Measurements from ENCODE around the gene GPR83. TPM values are rescaled to one million over a fixed set of nuclear protein-coding genes. Genes with fewer than 3 reads are reported as not detected.

The GPR83 gene
- total RNA-seq, result 0.10 TPM

DNA sequence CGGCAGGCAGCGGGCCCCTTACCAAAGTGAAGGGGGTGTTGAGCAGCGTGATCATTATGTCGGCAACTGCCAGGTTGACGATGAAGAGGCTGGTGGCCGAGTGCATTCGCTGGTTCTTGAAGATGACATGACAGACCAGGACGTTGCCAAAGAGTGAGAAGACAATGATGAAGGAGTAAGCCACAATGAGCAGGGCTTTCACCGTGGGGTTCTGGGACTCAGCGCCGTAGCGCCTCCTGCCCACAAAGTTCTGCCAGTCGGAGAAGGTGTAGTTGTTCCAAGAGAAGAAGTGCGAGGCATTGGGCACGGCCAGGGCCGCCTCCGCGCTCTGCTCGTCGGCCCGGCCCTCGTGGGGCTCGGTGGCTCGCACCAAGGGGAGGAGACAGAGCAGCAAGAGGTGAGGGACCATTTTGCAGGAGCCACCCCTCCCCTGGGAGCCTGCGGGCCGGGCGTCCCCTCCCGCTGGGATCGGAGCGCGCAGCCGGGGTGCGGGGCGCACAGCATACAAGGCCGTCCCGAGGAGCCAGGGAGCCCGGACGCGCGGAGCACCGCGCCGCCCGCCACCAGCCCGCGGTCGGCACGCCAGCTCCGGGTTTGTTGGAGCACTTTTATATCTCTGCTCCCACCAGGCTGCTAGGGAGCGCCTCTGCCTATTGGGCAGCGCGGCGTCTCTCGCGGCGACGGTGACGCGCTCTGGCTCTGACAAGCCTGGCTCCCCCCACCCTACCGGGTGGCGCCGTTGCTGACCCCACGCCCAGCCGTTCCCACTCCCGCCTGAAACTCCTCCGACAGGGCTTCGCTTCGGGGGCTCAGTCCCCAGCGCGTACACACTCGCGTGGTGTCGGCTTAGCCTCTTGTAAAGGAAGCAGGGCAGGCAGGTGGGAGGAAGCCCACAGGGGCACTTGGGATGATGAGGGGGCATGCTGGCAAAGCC is at the start of gene GPR83:
GPR83 (minus strand) TSS at position 581 of the 934 bp plus-strand sequence; CDS start at position 409, 172 bp downstream.
- no peak within 1 kb of the TSS for H3K4me3 ChIP-seq (ENCODE audit: low read length)
- H3K4me1 ChIP-seq (ENCODE audit: insufficient read depth, low read length), result no peaks in the 10 kb centered on the region
- H3K9me3 ChIP-seq (ENCODE audit: low read depth, low read length), result peaks cover 1% of the 10 kb centered on the region
- peaks cover 42% of the 10 kb centered on the region for H3K27me3 ChIP-seq (ENCODE audit: insufficient read depth, low read length)

DNA sequence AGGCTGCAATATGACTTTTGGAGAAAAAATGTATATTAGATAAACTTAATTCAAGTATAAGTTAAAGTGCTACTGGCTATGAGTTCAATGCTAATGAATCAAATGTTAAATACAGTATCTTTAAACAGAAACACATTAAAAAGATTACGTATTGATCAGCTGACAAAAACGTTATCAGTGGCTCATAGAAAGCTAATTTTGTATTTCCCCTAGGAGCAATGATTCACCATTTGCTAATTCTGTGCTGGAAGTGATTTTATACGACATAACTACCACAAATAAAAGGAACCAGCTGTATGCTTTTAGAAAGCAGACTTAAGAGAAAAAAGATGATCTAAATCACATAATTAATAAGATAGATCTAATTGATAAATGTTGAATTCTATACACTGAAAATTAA is 48.8 kb upstream of the GPR83 start:
- no peaks in the 10 kb centered on the region for H3K4me1 ChIP-seq (ENCODE audit: insufficient read depth, low read length)
- no peaks in the 10 kb centered on the region for H3K27me3 ChIP-seq (ENCODE audit: insufficient read depth, low read length)
- no peaks in the 10 kb centered on the region for H3K9me3 ChIP-seq (ENCODE audit: low read depth, low read length)
- H3K4me3 ChIP-seq (ENCODE audit: low read length), result no peak overlapping the region

DNA sequence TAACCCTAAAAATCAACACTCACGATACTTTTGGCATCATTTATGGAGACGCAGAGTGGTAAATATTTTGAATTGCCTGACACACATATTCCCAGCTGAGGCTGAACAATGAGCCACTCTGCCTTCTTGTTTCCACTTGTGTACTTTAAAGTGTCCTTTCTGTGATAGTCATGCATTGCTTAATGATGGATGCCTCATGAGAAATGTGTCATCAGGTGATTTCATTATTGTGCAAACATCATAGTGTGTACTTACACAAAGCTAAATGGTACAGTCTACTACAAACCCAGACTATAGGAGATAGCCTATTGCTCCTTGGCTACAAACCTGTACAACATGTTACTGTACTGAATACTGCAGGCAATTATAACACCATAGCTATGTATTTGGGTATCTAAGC is 48.2 kb upstream of the GPR83 start:
- H3K4me1 ChIP-seq (ENCODE audit: insufficient read depth, low read length), result no peaks in the 10 kb centered on the region
- H3K4me3 ChIP-seq (ENCODE audit: low read length), result no peak overlapping the region
- no peaks in the 10 kb centered on the region for H3K27me3 ChIP-seq (ENCODE audit: insufficient read depth, low read length)
- no peaks in the 10 kb centered on the region for H3K9me3 ChIP-seq (ENCODE audit: low read depth, low read length)

DNA sequence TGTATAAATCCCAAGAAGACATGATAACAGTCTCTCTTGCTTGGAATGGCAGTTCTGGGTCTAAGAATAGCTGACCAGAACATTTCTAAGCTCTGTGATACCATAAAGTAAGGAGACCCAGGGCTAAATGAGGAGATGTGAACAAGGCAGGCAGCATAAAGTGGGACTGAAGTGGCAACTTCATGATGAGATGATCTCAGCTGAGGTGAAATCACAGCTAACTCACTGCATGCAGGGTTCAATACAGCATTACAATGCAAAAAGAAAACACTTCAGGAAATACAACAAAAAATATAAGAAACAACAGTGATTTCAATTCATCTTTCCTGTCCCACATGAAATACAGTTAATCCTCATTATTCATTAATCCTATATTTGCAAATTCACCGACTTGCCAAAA is 47.8 kb upstream of the GPR83 start:
- Histone ChIP-seq H3K4me1 (ENCODE audit: insufficient read depth, low read length) (no peaks in the 10 kb centered on the region), H3K27me3 (ENCODE audit: insufficient read depth, low read length) (no peaks in the 10 kb centered on the region), H3K9me3 (ENCODE audit: low read depth, low read length) (no peaks in the 10 kb centered on the region), H3K4me3 (ENCODE audit: low read length) (no peak overlapping the region)

DNA sequence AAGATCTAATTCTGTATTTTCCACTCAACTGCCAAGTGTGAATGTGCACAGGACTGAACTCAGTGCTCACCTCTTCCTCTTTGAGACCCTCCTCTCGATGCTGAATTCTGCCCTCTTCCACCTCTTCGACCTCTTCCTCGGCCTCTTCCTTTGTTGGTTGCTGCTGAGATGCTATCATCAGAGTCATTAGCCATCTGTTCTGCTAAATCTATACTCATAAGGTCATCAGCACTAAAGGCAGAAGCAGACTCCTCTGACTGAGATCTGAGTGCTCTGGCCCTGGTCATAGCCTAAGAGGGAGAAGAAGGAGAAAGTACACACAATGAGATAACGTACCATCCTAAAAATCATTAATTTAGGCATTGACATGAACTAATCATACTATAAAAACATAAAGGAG is 45.9 kb upstream of the GPR83 start:
- Histone ChIP-seq H3K27me3 (ENCODE audit: insufficient read depth, low read length) (no peaks in the 10 kb centered on the region), H3K4me3 (ENCODE audit: low read length) (no peak overlapping the region), H3K4me1 (ENCODE audit: insufficient read depth, low read length) (no peaks in the 10 kb centered on the region), H3K9me3 (ENCODE audit: low read depth, low read length) (no peaks in the 10 kb centered on the region)

DNA sequence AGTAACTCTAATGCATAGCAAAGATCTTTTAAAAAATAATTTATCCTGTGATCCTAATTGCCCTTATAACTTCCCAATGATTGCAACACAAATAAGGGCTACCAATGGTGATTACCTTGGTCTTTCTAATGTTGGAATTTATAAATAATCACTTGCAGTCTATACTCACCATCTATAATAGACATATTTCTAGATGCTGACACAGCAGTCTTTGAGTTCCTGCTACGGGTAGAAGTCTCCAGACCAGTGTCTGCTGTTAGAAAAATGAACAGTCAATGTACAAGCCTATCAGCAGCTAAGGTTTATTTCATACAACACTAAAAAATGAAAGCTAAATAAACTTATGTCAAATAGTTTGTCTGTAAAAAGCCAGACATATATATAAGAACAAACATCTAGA is 44.4 kb upstream of the GPR83 start:
- H3K4me1 ChIP-seq (ENCODE audit: insufficient read depth, low read length), result no peaks in the 10 kb centered on the region
- H3K9me3 ChIP-seq (ENCODE audit: low read depth, low read length), result no peaks in the 10 kb centered on the region
- H3K4me3 ChIP-seq (ENCODE audit: low read length), result no peak overlapping the region
- no peaks in the 10 kb centered on the region for H3K27me3 ChIP-seq (ENCODE audit: insufficient read depth, low read length)

DNA sequence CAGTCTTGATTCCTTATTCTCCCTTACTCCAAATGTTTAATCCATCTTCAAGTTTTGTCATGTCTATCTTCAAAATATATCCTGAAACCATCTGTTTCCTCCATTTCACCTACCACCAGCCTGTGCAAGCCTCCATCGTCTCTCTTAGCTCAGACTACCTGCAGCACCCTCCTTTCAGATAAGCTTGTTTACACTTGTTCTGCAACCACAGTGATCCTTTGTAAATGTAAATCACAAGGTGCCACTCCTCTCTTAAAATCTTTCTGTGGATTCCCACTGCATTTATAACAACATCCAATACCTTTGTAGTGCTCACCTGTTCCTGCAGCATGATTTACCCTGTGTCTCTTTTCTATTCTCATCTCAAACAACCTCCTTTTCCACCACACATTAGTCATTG is 31.8 kb upstream of the GPR83 start:
- Histone ChIP-seq H3K4me1 (ENCODE audit: insufficient read depth, low read length) (no peaks in the 10 kb centered on the region), H3K27me3 (ENCODE audit: insufficient read depth, low read length) (no peaks in the 10 kb centered on the region), H3K4me3 (ENCODE audit: low read length) (no peak overlapping the region), H3K9me3 (ENCODE audit: low read depth, low read length) (no peaks in the 10 kb centered on the region)

DNA sequence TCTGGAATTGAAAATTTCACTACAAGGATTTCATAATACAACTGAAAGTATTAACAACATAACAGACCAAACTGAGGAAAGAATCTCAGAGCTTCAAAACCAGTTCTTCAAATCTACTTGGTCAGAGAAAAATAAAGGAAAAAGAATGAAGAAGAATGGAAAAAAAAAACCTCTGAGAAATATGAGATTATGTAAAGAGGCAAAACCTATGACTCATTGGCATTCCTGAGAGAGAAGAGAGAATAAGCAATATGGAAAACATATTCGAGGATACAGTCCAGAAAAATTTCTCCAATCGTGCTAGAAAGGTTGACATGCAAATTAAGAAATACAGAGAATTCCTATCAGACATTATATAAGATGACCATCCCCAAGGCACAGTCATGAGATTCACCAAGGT is 23.4 kb upstream of the GPR83 start:
- H3K4me3 ChIP-seq (ENCODE audit: low read length), result no peak overlapping the region
- no peaks in the 10 kb centered on the region for H3K4me1 ChIP-seq (ENCODE audit: insufficient read depth, low read length)
- no peaks in the 10 kb centered on the region for H3K9me3 ChIP-seq (ENCODE audit: low read depth, low read length)
- no peaks in the 10 kb centered on the region for H3K27me3 ChIP-seq (ENCODE audit: insufficient read depth, low read length)

DNA sequence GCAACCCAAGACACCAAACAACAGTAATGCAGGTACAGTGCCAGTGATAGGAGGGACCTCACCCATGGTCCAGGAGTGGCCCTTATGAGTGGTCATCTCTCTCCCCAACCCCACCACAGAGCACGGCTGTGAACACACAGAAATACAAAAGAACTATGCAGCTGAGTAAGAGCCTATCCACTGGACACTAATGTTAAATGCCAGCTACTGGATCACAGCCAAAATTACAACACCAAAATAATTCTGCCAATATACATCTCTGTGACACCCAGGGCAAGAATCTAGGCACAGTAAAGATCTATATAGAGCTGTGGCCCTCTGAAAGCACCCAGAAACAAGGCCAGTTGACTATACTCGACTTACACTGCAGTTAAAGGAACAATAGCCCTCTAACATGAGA is 22.8 kb upstream of the GPR83 start:
- Histone ChIP-seq H3K9me3 (ENCODE audit: low read depth, low read length) (no peaks in the 10 kb centered on the region), H3K4me1 (ENCODE audit: insufficient read depth, low read length) (no peaks in the 10 kb centered on the region), H3K27me3 (ENCODE audit: insufficient read depth, low read length) (no peaks in the 10 kb centered on the region), H3K4me3 (ENCODE audit: low read length) (no peak overlapping the region)

DNA sequence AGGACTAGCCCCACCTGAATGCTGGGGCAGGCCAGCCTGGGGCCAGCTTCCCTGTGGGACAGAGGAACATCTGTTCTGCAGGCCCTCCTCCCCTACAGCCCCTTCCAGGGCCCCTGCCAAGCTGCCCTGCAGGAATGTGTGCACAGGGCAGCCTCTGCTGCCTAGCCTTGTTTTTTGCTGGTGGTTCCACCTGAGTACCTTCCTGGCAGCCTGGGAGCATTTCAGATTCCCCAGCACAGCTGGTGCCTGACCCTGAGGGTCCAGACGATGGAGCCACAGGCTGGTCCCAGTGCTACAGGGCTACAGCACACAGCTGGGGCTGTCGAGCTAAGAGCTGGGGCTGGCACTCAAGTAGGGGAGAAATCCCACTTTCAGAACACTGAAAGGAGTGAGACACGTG is 22.3 kb upstream of the GPR83 start:
- H3K9me3 ChIP-seq (ENCODE audit: low read depth, low read length), result no peaks in the 10 kb centered on the region
- no peaks in the 10 kb centered on the region for H3K27me3 ChIP-seq (ENCODE audit: insufficient read depth, low read length)
- H3K4me3 ChIP-seq (ENCODE audit: low read length), result no peak overlapping the region
- H3K4me1 ChIP-seq (ENCODE audit: insufficient read depth, low read length), result no peaks in the 10 kb centered on the region

DNA sequence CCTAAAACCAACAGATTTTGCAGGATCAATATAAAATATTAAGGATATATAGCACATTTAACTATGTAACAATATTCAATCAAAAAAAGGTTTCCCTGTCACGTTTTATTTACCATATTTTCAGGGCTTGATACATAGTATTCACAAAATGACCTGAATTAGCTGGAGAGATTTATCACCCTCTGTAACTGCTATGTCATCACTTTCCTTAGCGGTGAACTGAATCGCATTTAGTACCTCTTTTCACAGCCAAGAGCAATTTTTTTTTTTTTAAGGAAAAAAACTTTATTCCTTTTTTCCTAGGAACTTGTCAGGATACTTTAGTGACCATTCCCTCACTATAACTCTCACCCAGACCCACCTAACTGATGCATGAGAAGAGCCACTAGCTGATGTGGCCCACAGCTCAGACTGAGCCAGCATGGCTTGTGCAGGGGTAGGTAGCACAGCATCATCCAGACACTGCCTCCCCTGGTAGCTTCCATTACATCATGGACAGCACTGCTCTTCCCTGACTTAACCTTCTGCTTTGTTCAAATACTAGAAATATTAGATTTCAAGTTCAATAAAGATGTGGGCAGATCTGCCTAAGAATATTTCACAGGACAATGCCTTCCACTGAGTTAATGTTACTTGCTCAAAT is 17.0 kb upstream of the GPR83 start:
- H3K9me3 ChIP-seq (ENCODE audit: low read depth, low read length), result no peaks in the 10 kb centered on the region
- H3K27me3 ChIP-seq (ENCODE audit: insufficient read depth, low read length), result no peaks in the 10 kb centered on the region
- H3K4me3 ChIP-seq (ENCODE audit: low read length), result no peak overlapping the region
- no peaks in the 10 kb centered on the region for H3K4me1 ChIP-seq (ENCODE audit: insufficient read depth, low read length)

DNA sequence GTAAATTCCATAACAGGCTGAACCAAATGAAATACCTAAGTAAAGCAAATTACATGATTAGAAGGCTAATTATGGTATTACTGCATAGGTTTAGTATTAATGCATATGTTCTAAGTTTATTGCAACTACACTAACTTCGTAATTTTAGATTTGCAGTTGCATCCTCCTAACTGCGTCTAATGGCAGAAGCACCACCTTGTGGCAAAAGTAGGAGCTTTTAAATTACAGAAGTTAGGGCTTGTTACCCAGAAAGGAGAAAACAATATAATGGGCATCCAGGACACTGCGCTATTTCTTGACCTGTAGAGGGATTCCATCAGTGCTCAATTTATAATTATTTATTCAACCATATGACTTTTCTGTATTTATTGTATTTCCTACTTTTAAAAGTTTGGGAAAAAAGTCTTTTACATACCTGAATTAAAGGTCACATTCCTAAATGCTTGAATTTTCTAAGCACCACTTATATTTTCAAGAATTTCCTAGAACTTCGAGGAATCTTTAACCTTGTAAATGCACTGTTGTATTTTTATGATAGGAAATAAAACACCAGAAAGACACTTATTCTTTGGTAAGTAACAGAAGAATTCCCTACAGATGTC is 16.3 kb upstream of the GPR83 start:
- no peaks in the 10 kb centered on the region for H3K9me3 ChIP-seq (ENCODE audit: low read depth, low read length)
- H3K27me3 ChIP-seq (ENCODE audit: insufficient read depth, low read length), result no peaks in the 10 kb centered on the region
- H3K4me3 ChIP-seq (ENCODE audit: low read length), result no peak overlapping the region
- no peaks in the 10 kb centered on the region for H3K4me1 ChIP-seq (ENCODE audit: insufficient read depth, low read length)

DNA sequence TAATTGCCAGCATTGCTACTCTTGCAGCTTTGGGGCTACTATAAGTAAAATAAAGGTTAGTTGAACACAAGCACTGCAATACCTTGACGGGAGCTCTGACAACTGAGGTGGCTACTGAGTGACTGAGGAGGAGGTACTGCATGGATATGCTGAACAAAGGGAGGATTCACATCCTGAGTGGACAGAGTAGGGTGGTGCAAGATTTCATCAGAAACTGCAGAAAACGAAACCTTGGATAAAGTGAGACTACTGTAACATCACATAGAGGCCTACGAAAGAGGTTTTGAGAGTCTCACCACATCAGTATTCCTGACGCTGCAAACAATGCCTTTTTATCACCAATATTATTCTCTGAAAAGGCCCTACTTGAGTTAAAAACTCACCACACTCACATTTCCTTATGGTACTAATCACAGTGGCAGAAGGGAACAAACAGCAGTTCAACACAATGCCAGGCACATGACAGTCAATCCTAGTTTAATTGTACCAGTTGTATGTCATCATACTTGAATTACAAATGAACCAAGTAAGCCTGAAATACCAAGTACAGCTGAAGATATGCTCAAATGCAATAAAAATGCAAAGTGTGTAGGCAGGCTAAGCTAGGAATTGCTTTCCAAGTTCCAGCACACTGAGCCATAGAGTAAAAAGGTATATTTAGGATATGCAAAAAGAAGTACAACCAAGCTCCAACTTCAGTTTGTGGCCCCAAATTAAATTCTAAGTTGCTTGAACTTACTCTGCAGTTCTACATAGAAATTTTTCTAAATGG is 4.0 kb upstream of the GPR83 start:
- Histone ChIP-seq H3K4me1 (ENCODE audit: insufficient read depth, low read length) (no peaks in the 10 kb centered on the region), H3K27me3 (ENCODE audit: insufficient read depth, low read length) (peaks cover 22% of the 10 kb centered on the region), H3K9me3 (ENCODE audit: low read depth, low read length) (peaks cover 4% of the 10 kb centered on the region), H3K4me3 (ENCODE audit: low read length) (no peak overlapping the region)

DNA sequence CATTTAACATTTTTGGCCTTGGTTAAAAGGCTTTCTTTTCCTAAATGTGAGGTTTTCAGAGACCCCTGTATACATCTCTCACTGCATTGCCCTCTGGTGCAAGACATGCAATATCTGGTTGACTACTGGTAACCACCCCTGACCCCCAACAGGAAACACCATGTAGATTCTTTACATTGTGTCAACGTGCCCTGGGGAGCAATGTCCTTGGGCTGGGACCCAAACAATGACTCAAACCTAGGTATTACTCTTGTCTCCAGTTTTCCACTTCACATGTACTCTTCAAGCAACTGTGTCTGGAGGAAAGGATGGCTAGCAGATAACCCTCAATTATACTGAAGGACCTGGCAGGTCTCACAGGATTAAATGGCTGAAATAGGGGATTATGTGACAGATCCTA is 1.1 kb upstream of the GPR83 start:
- no peak overlapping the region for H3K4me3 ChIP-seq (ENCODE audit: low read length)
- peaks cover 42% of the 10 kb centered on the region for H3K27me3 ChIP-seq (ENCODE audit: insufficient read depth, low read length)
- no peaks in the 10 kb centered on the region for H3K4me1 ChIP-seq (ENCODE audit: insufficient read depth, low read length)
- peaks cover 4% of the 10 kb centered on the region for H3K9me3 ChIP-seq (ENCODE audit: low read depth, low read length)

DNA sequence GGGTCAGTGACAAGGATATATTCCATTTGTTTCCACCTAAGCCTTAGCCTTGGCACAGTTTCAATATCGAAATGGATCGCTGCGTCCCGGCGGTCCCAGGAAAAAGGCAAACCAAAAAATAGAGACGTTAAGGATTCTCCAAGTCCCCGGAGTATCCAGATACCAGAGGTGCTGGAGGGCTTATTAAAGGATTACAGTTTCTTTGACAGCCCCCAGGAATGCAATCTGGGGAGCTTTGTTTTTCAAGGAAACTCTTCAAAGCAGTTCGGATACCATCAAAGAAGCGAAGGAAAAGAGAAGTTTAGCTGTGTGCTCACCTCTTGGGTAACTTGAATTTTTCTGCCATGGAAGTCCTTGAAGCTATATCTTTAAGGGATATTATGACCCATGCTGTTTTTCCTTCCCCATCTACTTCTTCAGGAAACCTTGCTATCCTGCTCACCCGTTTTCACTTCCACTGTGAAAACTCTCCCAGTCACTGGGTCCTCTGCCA is 600 bp upstream of the GPR83 start:
- Histone ChIP-seq H3K27me3 (ENCODE audit: insufficient read depth, low read length) (peaks cover 42% of the 10 kb centered on the region), H3K9me3 (ENCODE audit: low read depth, low read length) (peaks cover 4% of the 10 kb centered on the region), H3K4me3 (ENCODE audit: low read length) (no peak overlapping the region), H3K4me1 (ENCODE audit: insufficient read depth, low read length) (no peaks in the 10 kb centered on the region)

All from mononuclear cell (primary cell).